ENCODE results near the gene RNF44. TPM values are rescaled to one million over a fixed set of nuclear protein-coding genes. Genes with fewer than 3 reads are reported as not detected.
A peak's percentile ranks its signal among the peaks of the same experiment; 100 is the strongest.

Gene RNF44
- total RNA-seq, 3 donors from 2014 or later (not counting 1 experiment from before 2014, with no cell fraction given): 297 to 394 (median 359) TPM

DNA sequence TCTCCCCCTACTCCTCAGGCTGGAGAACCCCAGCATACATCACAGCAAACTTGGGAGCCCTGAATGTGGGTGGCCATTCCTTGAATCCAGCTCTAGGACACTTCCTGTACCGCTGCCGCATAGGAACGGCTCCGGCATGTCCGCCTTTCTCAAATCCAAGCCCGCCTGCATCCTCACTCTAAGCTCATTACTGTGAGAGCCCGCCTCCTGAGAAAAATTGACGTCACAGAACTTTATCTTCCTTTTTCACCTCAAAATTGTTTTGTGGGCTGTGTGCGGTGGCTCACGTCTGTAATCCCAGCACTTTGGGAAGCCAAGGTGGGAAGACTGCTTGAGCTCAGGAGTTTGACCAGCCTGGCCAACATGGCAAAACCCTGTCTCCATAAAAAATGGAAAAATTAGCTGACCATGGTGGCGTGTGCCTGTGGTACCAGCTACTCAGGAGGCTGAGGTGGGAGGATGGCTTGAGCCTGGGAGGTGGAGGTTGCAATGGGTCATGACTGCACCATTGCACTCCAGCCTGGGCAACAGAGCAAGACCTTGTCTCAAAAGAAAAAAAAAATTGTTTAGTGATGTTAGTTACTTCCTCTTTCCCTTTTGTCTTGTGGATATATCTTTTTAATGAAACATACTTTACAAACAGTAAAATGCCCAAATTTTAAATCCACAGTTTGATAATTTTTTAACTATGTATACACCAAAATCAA lies 22.8 kb downstream of the RNF44 start:
- TF ChIP-seq, protein P1, sequence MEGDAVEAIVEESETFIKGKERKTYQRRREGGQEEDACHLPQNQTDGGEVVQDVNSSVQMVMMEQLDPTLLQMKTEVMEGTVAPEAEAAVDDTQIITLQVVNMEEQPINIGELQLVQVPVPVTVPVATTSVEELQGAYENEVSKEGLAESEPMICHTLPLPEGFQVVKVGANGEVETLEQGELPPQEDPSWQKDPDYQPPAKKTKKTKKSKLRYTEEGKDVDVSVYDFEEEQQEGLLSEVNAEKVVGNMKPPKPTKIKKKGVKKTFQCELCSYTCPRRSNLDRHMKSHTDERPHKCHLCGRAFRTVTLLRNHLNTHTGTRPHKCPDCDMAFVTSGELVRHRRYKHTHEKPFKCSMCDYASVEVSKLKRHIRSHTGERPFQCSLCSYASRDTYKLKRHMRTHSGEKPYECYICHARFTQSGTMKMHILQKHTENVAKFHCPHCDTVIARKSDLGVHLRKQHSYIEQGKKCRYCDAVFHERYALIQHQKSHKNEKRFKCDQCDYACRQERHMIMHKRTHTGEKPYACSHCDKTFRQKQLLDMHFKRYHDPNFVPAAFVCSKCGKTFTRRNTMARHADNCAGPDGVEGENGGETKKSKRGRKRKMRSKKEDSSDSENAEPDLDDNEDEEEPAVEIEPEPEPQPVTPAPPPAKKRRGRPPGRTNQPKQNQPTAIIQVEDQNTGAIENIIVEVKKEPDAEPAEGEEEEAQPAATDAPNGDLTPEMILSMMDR (IDR thresholded peaks at IDR 0.05): no peak
- Mint-ChIP-seq H3K9me3 (no peaks in the 10 kb centered on the region), H3K27me3 (ENCODE audit: low read depth in 2 of 2) (no peaks in the 10 kb centered on the region), H3K4me3 (no peak overlapping the region), H3K4me1 (peaks cover 14 to 19% of the 10 kb centered on the region in 2 donors), H3K27ac (peak overlapping the region in 1 of 2 donors; percentile 33), H3K36me3 (no peaks in the 10 kb centered on the region)
- H3K27me3 ChIP-seq (ENCODE audit: control insufficient read depth, insufficient read depth, low read length): no peaks in the 10 kb centered on the region
- intact Hi-C loops (cut with micrococcal nuclease): no loop called here
- H3K36me3 ChIP-seq (ENCODE audit: control insufficient read depth, insufficient read depth, low read length): no peaks in the 10 kb centered on the region
- peaks cover 26% of the 10 kb centered on the region for H3K4me1 ChIP-seq (ENCODE audit: control insufficient read depth, insufficient read depth, low read length)
- H3K27ac ChIP-seq (ENCODE audit: low read length): no peak overlapping the region
- WGBS (ENCODE audit: insufficient coverage): 86% methylated on average over 11 of the region's 11 CpGs
- H3K9me3 ChIP-seq (ENCODE audit: control insufficient read depth, insufficient read depth, low read length): no peaks in the 10 kb centered on the region
- H3K4me3 ChIP-seq (ENCODE audit: low read length): no peak overlapping the region
- no peak for DNase-seq
- ATAC-seq: no peak

DNA sequence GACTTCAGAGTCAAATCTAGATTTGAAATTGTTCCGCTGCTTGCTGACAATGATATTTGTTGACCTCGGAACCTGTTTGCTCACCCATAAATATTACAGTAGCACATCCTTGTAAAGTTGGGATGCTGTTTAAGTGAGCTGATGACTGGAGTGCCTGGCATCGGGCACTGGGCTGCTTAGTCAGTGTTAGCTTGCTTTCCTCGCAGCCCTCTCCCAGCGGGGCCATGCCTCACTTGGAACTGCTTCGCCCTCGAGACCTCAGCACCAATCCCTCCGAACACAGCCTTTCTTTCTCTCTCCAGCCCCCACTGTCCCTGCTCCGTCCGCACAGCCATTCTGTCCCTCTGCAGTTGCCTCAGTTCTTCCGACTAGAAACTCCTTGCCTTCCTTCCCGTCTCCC lies 23.4 kb downstream of the RNF44 start:
- H3K9me3 ChIP-seq (ENCODE audit: control insufficient read depth, insufficient read depth, low read length): no peaks in the 10 kb centered on the region
- 97% methylated on average over 12 of the region's 12 CpGs for whole genome bisulfite sequencing (ENCODE audit: insufficient coverage)
- Mint-ChIP-seq H3K27me3 (ENCODE audit: low read depth in 2 of 2) (no peaks in the 10 kb centered on the region), H3K4me1 (peaks cover 14 to 19% of the 10 kb centered on the region in 2 donors), H3K36me3 (peaks cover 5% of the 10 kb centered on the region), H3K4me3 (no peak overlapping the region), H3K27ac (peak overlapping the region in 1 of 2 donors; percentile 33), H3K9me3 (no peaks in the 10 kb centered on the region)
- no peak overlapping the region for H3K4me3 ChIP-seq (ENCODE audit: low read length)
- no peak for ATAC-seq
- no peaks in the 10 kb centered on the region for H3K27me3 ChIP-seq (ENCODE audit: control insufficient read depth, insufficient read depth, low read length)
- H3K36me3 ChIP-seq (ENCODE audit: control insufficient read depth, insufficient read depth, low read length): no peaks in the 10 kb centered on the region
- intact Hi-C loops (cut with micrococcal nuclease): no loop called here
- no peak overlapping the region for H3K27ac ChIP-seq (ENCODE audit: low read length)
- DNase-seq: no peak
- TF ChIP-seq, protein P1 (IDR thresholded peaks at IDR 0.05): no peak
- H3K4me1 ChIP-seq (ENCODE audit: control insufficient read depth, insufficient read depth, low read length): peaks cover 26% of the 10 kb centered on the region

DNA sequence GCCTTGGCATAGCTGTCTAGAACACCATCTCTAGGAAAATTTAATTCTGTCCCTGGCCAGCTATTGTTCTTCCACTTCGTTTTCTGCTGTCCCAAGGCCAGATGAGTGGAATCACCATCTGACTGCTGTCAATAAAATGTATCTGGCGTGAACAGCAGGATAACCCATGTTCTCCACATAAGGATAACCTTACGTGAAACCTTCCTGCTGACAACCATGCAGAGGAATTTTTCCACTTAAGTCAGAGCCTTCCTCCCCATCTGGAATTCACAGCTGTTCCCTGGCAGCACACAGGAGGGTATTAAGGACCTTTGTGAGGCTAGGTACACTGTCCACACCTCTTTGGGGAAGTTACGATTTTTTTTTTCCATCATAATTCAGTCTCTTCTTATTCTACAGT lies 28.6 kb downstream of the RNF44 start:
- Histone ChIP-seq H3K36me3 (ENCODE audit: control insufficient read depth, insufficient read depth, low read length) (peaks cover 32% of the 10 kb centered on the region), H3K9me3 (ENCODE audit: control insufficient read depth, insufficient read depth, low read length) (no peaks in the 10 kb centered on the region), H3K27me3 (ENCODE audit: control insufficient read depth, insufficient read depth, low read length) (no peaks in the 10 kb centered on the region), H3K27ac (ENCODE audit: low read length) (no peak overlapping the region), H3K4me3 (ENCODE audit: low read length) (no peak overlapping the region), H3K4me1 (ENCODE audit: control insufficient read depth, insufficient read depth, low read length) (no peaks in the 10 kb centered on the region)
- H3K4me1 Mint-ChIP-seq: peaks cover 3 to 6% of the 10 kb centered on the region in 2 donors
- no peaks in the 10 kb centered on the region for H3K9me3 Mint-ChIP-seq
- no peaks in the 10 kb centered on the region for H3K27me3 Mint-ChIP-seq (ENCODE audit: low read depth in 2 of 2)
- TF ChIP-seq, protein P1 (IDR thresholded peaks at IDR 0.05): no peak
- ATAC-seq (no peak), DNase-seq (no peak)
- H3K36me3 Mint-ChIP-seq: peaks cover 17% of the 10 kb centered on the region
- H3K27ac Mint-ChIP-seq: no peak overlapping the region
- intact Hi-C loops (cut with micrococcal nuclease): no loop called here
- no peak overlapping the region for H3K4me3 Mint-ChIP-seq
- WGBS (ENCODE audit: insufficient coverage): 100% methylated on average over 3 of the region's 4 CpGs

DNA sequence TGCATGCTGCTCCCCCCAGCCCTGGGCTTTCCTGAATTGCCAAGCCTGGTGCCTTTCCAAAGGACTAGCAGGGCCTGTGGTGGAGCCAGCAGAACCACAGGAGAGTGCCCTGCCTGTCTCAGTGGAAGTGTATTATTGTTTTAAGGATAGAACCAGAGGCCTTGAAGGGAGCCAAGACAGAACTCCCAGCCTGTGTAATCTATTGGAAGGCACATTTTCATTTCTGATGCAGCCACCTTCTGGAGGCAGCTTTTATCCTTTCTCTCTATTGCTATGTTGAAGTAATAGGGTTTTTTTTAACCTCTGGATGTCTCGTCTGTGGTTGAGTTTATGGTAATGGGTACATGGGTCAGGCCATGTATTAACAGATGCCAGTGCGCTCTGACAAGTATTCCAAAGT lies 29.3 kb downstream of the RNF44 start:
- H3K4me3 ChIP-seq (ENCODE audit: low read length): no peak overlapping the region
- H3K27me3 ChIP-seq (ENCODE audit: control insufficient read depth, insufficient read depth, low read length): no peaks in the 10 kb centered on the region
- Mint-ChIP-seq H3K9me3 (no peaks in the 10 kb centered on the region), H3K27ac (peak overlapping the region in 1 of 2 donors; percentile 44), H3K27me3 (ENCODE audit: low read depth in 2 of 2) (no peaks in the 10 kb centered on the region), H3K4me3 (no peak overlapping the region), H3K36me3 (peaks cover 17% of the 10 kb centered on the region), H3K4me1 (peaks cover 3 to 4% of the 10 kb centered on the region in 2 donors)
- peaks cover 32% of the 10 kb centered on the region for H3K36me3 ChIP-seq (ENCODE audit: control insufficient read depth, insufficient read depth, low read length)
- TF ChIP-seq, protein P1 (IDR thresholded peaks at IDR 0.05): no peak
- ATAC-seq (no peak), DNase-seq (no peak)
- H3K4me1 ChIP-seq (ENCODE audit: control insufficient read depth, insufficient read depth, low read length): no peaks in the 10 kb centered on the region
- intact Hi-C loops (cut with micrococcal nuclease): no loop called here
- whole genome bisulfite sequencing (ENCODE audit: insufficient coverage): 97% methylated on average over 2 of the region's 2 CpGs
- no peak overlapping the region for H3K27ac ChIP-seq (ENCODE audit: low read length)
- H3K9me3 ChIP-seq (ENCODE audit: control insufficient read depth, insufficient read depth, low read length): no peaks in the 10 kb centered on the region

Data from natural killer cell (primary cell).